Common myeloid progenitor, CD34-positive (primary cell): Measurements from ENCODE around the gene IZUMO1.

Experiments
- CTCF ChIA-PET: fragments of 350-600 bp; sonication (Branson Sonifier 250); formaldehyde crosslinking; loops from one replicate; lab custom pipeline; 2021; ENCODE audit warnings: antibody characterized with exemption; lab: Charles Lee
- POLR2A ChIA-PET: fragments of 350-600 bp; sonication (Branson Sonifier 250); formaldehyde crosslinking; loops from one replicate; lab custom pipeline; 2021; ENCODE audit warnings: antibody characterized with exemption; lab: Charles Lee
- DNase-seq, 3 donors: peaks; one replicate each; pipeline versions ENCODE4 v3.0.0 to v3.0.0-alpha.2; 2013
- H3K27ac ChIP-seq, 2 experiments: 1 replicate in 1 of 2; 2 replicates in 1 of 2; pipeline ENCODE4 v1.7.0; 2013; ENCODE audit warnings: inconsistent platforms in 2 of 2, low read length in 2 of 2, mild to moderate bottlenecking in 2 of 2, low read depth in 1 of 2, moderate library complexity in 1 of 2; ENCODE audit not compliant: severe bottlenecking in 2 of 2, insufficient read depth in 1 of 2, poor library complexity in 1 of 2
- H3K27me3 ChIP-seq, 5 experiments: replicated peaks in 2 of 5; 1 replicate in 3 of 5; 2 replicates in 2 of 5; pipeline versions ENCODE4 v1.6.1 to v1.7.0; 2013; ENCODE audit warnings: low read length in 4 of 5, mild to moderate bottlenecking in 2 of 5, moderate library complexity in 2 of 5, inconsistent platforms in 1 of 5; ENCODE audit not compliant: insufficient read depth in 5 of 5, control insufficient read depth in 4 of 5
- H3K36me3 ChIP-seq, 4 experiments: 1 replicate in 2 of 4; 2 replicates in 2 of 4; pipeline versions ENCODE4 v1.6.1 to v1.7.0; 2013; ENCODE audit warnings: low read length in 3 of 4, control low read depth in 1 of 4, mild to moderate bottlenecking in 1 of 4; ENCODE audit not compliant: control insufficient read depth in 4 of 4, insufficient read depth in 4 of 4
- H3K4me1 ChIP-seq, 4 experiments: 1 replicate in 3 of 4; 2 replicates in 1 of 4; pipeline versions ENCODE4 v1.6.1 to v1.7.1; 2013; ENCODE audit warnings: low read length in 3 of 4, mild to moderate bottlenecking in 3 of 4, control low read depth in 1 of 4, inconsistent platforms in 1 of 4, moderate library complexity in 1 of 4; ENCODE audit not compliant: control insufficient read depth in 4 of 4, insufficient read depth in 4 of 4; ENCODE audit errors: control extremely low read depth in 1 of 4
- H3K4me3 ChIP-seq, 7 experiments: 1 replicate in 4 of 7; 2 replicates in 3 of 7; pipeline versions ENCODE4 v1.5.1 to v1.7.0; 2013; ENCODE audit warnings: mild to moderate bottlenecking in 7 of 7, low read length in 6 of 7, moderate library complexity in 6 of 7, inconsistent platforms in 2 of 7, low read depth in 2 of 7, control low read depth in 1 of 7; ENCODE audit not compliant: insufficient read depth in 4 of 7, control insufficient read depth in 1 of 7; ENCODE audit errors: extremely low read depth in 1 of 7
- H3K9me3 ChIP-seq, 5 experiments: 1 replicate in 4 of 5; 2 replicates in 1 of 5; pipeline versions ENCODE4 v1.6.1 to v1.7.1; 2013; ENCODE audit warnings: low read length in 4 of 5, mild to moderate bottlenecking in 2 of 5, inconsistent platforms in 1 of 5, low read depth in 1 of 5, moderate library complexity in 1 of 5; ENCODE audit not compliant: control insufficient read depth in 4 of 5, insufficient read depth in 2 of 5; ENCODE audit errors: control extremely low read depth in 1 of 5
- WGBS: methylation state at CpG from one replicate; pipeline ENCODE4 v1.1.5; 2013; ENCODE audit not compliant: insufficient coverage; 5-methylcytosine and 5-hydroxymethylcytosine counted together

Gene IZUMO1

GRCh38 chr19:48752496-48753365 is 6.0 kb upstream of the IZUMO1 start, which contains the start of gene FUT1:
Gene FUT1 (minus strand): TSS chr19:48752641. CDS start chr19:48751281, 1,360 bp downstream.
- ChIA-PET POLR2A (no interaction called here), CTCF (interaction anchor here (1.0 kb wide), 1 partner anchor 89 kb away, joined by 3 read pairs; no protein-coding TSS in a partner anchor)
- peaks cover 0 to 25% (median 20%) of the 10 kb centered on the region in 4 experiments for H3K4me1 ChIP-seq
- H3K4me3 ChIP-seq: peak within 1 kb of the TSS; percentile 9 to 81 (median 55)
- DNase-seq: peak in 1 of 3 donors; percentile 46
- peaks cover 0 to 6% (median 2%) of the 10 kb centered on the region in 4 experiments for H3K36me3 ChIP-seq
- no peaks in the 10 kb centered on the region for H3K9me3 ChIP-seq
- 1% methylated on average over 52 of the region's 73 CpGs for WGBS
- no peak within 1 kb of the TSS for H3K27ac ChIP-seq
- peaks cover 0 to 22% (median 11%) of the 10 kb centered on the region in 5 experiments for H3K27me3 ChIP-seq

GRCh38 chr19:48751845-48752495 is 5.3 kb upstream of the IZUMO1 start:
- H3K36me3 ChIP-seq: peaks cover 0 to 6% (median 2%) of the 10 kb centered on the region in 4 experiments
- peaks cover 0 to 22% (median 11%) of the 10 kb centered on the region in 5 experiments for H3K27me3 ChIP-seq
- H3K27ac ChIP-seq: no peak overlapping the region
- CTCF ChIA-PET: interaction anchor here (1.0 to 1.7 kb wide), 2 partner anchors 15 to 89 kb away, joined by 3 to 4 read pairs; no protein-coding TSS in a partner anchor
- H3K4me3 ChIP-seq: peak overlapping the region in 6 of 7 experiments; percentile 40 to 81 (median 60)
- H3K9me3 ChIP-seq: no peaks in the 10 kb centered on the region
- 37% methylated on average over 11 of the region's 20 CpGs for WGBS
- POLR2A ChIA-PET: interaction anchor here (0.9 kb wide), 1 partner anchor 114 kb away, joined by 3 read pairs; no protein-coding TSS in a partner anchor
- DNase-seq: peak in 2 of 3 donors; percentile 64 to 74
- H3K4me1 ChIP-seq: peaks cover 0 to 25% (median 24%) of the 10 kb centered on the region in 4 experiments

- no peak for DNase-seq
- CTCF ChIA-PET: interaction anchor here (1.7 kb wide), 1 partner anchor 14 kb away, joined by 4 read pairs; no protein-coding TSS in a partner anchor
These were observed 4.2 kb upstream of the IZUMO1 start for GRCh38 chr19:48750771-48751504.

GRCh38 chr19:48750351-48750750 is 3.6 kb upstream of the IZUMO1 start:
- Histone ChIP-seq H3K36me3 (peaks cover 0 to 6% (median 2%) of the 10 kb centered on the region in 4 experiments), H3K27me3 (peaks cover 0 to 22% (median 15%) of the 10 kb centered on the region in 5 experiments), H3K27ac (no peak overlapping the region), H3K9me3 (no peaks in the 10 kb centered on the region), H3K4me1 (peaks cover 0 to 37% (median 27%) of the 10 kb centered on the region in 4 experiments), H3K4me3 (no peak overlapping the region)
- CTCF ChIA-PET: no interaction called here
- POLR2A ChIA-PET: no interaction called here
- no peak for DNase-seq
- whole genome bisulfite sequencing: 98% methylated on average over 31 of the region's 31 CpGs

More at GRCh38 chr19:48750771-48751504, 4.2 kb upstream of the IZUMO1 start:
- Histone ChIP-seq H3K27me3 (peaks cover 0 to 22% (median 11%) of the 10 kb centered on the region in 5 experiments), H3K36me3 (peaks cover 0 to 6% (median 2%) of the 10 kb centered on the region in 4 experiments), H3K9me3 (no peaks in the 10 kb centered on the region), H3K4me3 (no peak overlapping the region), H3K27ac (no peak overlapping the region), H3K4me1 (peaks cover 0 to 33% (median 26%) of the 10 kb centered on the region in 4 experiments)
- 90% methylated on average over 26 of the region's 29 CpGs for WGBS
- POLR2A ChIA-PET: no interaction called here

GRCh38 chr19:48749571-48750198 is 3.0 kb upstream of the IZUMO1 start:
- Histone ChIP-seq H3K4me1 (peaks cover 0 to 38% (median 27%) of the 10 kb centered on the region in 4 experiments), H3K4me3 (no peak overlapping the region), H3K9me3 (no peaks in the 10 kb centered on the region), H3K36me3 (peaks cover 0 to 6% (median 2%) of the 10 kb centered on the region in 4 experiments), H3K27ac (no peak overlapping the region), H3K27me3 (peaks cover 0 to 22% (median 15%) of the 10 kb centered on the region in 5 experiments)
- WGBS: 100% methylated on average over 3 of the region's 4 CpGs
- DNase-seq: no peak
- POLR2A ChIA-PET: no interaction called here
- CTCF ChIA-PET: no interaction called here

- CTCF ChIA-PET: interaction anchor here (1.4 kb wide), 1 partner anchor 14 kb away, joined by 3 read pairs; no protein-coding TSS in a partner anchor
- peaks cover 0 to 6% (median 2%) of the 10 kb centered on the region in 4 experiments for H3K36me3 ChIP-seq
- WGBS: 91% methylated on average over 5 of the region's 8 CpGs
- peak overlapping the region in 2 of 7 experiments; percentile 77 to 82 for H3K4me3 ChIP-seq
- POLR2A ChIA-PET: no interaction called here
- no peaks in the 10 kb centered on the region for H3K9me3 ChIP-seq
- H3K4me1 ChIP-seq: peaks cover 0 to 22% (median 14%) of the 10 kb centered on the region in 4 experiments
- no peak overlapping the region for H3K27ac ChIP-seq
- H3K27me3 ChIP-seq: peaks cover 0 to 11% (median 0%) of the 10 kb centered on the region in 5 experiments
- DNase-seq: no peak
These were observed 599 bp downstream of the IZUMO1 start for GRCh38 chr19:48746110-48746509.
